Natural killer cell (primary cell): ENCODE results near the gene CDHR3. TPM values are rescaled to one million over a fixed set of nuclear protein-coding genes. Genes with fewer than 3 reads are reported as not detected.
A peak's percentile ranks its signal among the peaks of the same experiment; 100 is the strongest.

Experiments
- ATAC-seq, 3 donors: fragments of 150-1000 bp in 2 of 3; fragments of 200-7000 bp in 1 of 3; cut with Tn5 transposase; 1 replicate in 1 of 3; 2 replicates in 2 of 3; pipeline ENCODE4 v1.10.0; 2021; ENCODE audit warnings: mild to moderate bottlenecking in 2 of 3, moderate library complexity in 2 of 3
- DNase-seq, 2 donors: peaks; one replicate each; pipeline versions ENCODE4 v3.0.0 to v3.0.0-alpha.2; 2013 to 2021; ENCODE audit warnings: mixed read lengths in 1 of 2
- H3K27ac ChIP-seq: one replicate; pipeline ENCODE4 v1.5.1; 2013; ENCODE audit warnings: mild to moderate bottlenecking, low read length
- H3K27me3 ChIP-seq: one replicate; pipeline ENCODE4 v1.6.1; 2013; ENCODE audit warnings: low read length; ENCODE audit not compliant: control insufficient read depth, insufficient read depth
- H3K36me3 ChIP-seq: one replicate; pipeline ENCODE4 v1.6.1; 2013; ENCODE audit warnings: low read length; ENCODE audit not compliant: control insufficient read depth, insufficient read depth
- H3K4me1 ChIP-seq: one replicate; pipeline ENCODE4 v1.6.1; 2013; ENCODE audit warnings: low read length; ENCODE audit not compliant: control insufficient read depth, insufficient read depth
- H3K4me3 ChIP-seq: one replicate; pipeline ENCODE4 v1.5.1; 2013; ENCODE audit warnings: low read length
- H3K9me3 ChIP-seq: one replicate; pipeline ENCODE4 v1.6.1; 2013; ENCODE audit warnings: low read length; ENCODE audit not compliant: control insufficient read depth, insufficient read depth
- H3K27ac Mint-ChIP-seq, 2 donors: one replicate each; pipeline ENCODE4 v1.8.0; 2022; ENCODE audit warnings: mild to moderate bottlenecking in 2 of 2, mixed read lengths in 2 of 2, moderate library complexity in 1 of 2
- H3K27me3 Mint-ChIP-seq, 2 donors: one replicate each; pipeline ENCODE4 v1.8.0; 2022; ENCODE audit warnings: low read depth in 2 of 2, mixed read lengths in 2 of 2
- H3K36me3 Mint-ChIP-seq: one replicate; pipeline ENCODE4 v1.8.0; 2022; ENCODE audit warnings: mixed read lengths
- H3K4me1 Mint-ChIP-seq, 2 donors: one replicate each; pipeline ENCODE4 v1.8.0; 2022; ENCODE audit warnings: mixed read lengths in 2 of 2
- H3K4me3 Mint-ChIP-seq: one replicate; pipeline ENCODE4 v1.8.0; 2022; ENCODE audit warnings: mild to moderate bottlenecking, moderate library complexity, mixed read lengths
- H3K9me3 Mint-ChIP-seq, 2 donors: one replicate each; pipeline ENCODE4 v1.8.0; 2022; ENCODE audit warnings: mixed read lengths in 2 of 2
- CTCF ChIP-seq: fragments of 200-600 bp; IDR thresholded peaks from one replicate; pipeline ENCODE4 v1.8.0; 2022; ENCODE audit warnings: antibody characterized with exemption
- WGBS: methylation state at CpG from one replicate; pipeline ENCODE4 v1.1.7; 2013; ENCODE audit warnings: missing lambda C conversion rate; ENCODE audit not compliant: insufficient coverage; 5-methylcytosine and 5-hydroxymethylcytosine counted together
- intact Hi-C: fragments of 100-400 bp; cut with micrococcal nuclease; formaldehyde crosslinking; loops from one replicate; pipeline ENCODE4 v1.14.2; 2022
- total RNA-seq, 4 donors: library from RNA; stranded (reverse); fragments of 120-200 nt in 1 of 4; gene quantifications; one replicate each; pipeline versions ENCODE4 v1.2.3 to v1.2.4, GENCODE V29; 2013 to 2022

Gene CDHR3
- total RNA-seq, 3 donors from 2014 or later (not counting 1 experiment from before 2014, with no cell fraction given): 9.2 to 12.4 (median 10.2) TPM

DNA sequence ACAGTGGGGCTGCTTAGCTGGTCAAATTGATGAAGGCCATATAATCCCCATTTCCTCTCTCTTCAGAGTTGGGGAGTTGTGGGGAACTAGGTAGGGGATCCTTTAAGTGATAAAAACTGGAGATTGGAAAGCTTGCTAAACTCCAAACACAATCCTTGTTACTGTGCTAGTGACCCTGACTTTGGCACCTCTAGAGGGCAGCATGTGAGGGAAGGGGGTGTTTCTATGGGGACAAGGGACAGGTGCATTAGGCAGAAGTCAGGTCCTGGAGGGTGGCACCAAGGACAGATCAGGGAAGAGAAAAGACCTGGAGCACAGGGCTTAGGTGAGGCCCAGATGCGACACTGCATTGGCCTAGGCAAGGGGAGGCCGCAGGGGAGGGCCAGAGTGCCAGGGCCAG lies 66.9 kb downstream of the CDHR3 start:
- peaks cover 8% of the 10 kb centered on the region for H3K36me3 Mint-ChIP-seq
- Histone ChIP-seq H3K4me3 (no peak overlapping the region), H3K4me1 (no peaks in the 10 kb centered on the region), H3K27ac (no peak overlapping the region), H3K36me3 (no peaks in the 10 kb centered on the region), H3K27me3 (peaks cover 12% of the 10 kb centered on the region), H3K9me3 (no peaks in the 10 kb centered on the region)
- 93% methylated on average over 2 of the region's 2 CpGs for WGBS
- ATAC-seq: no peak
- H3K4me3 Mint-ChIP-seq: no peak overlapping the region
- DNase-seq: no peak
- H3K27me3 Mint-ChIP-seq: peaks cover 50 to 73% of the 10 kb centered on the region in 2 donors
- intact Hi-C loops: no loop called here
- TF ChIP-seq CTCF: no peak
- H3K27ac Mint-ChIP-seq: no peak overlapping the region
- H3K9me3 Mint-ChIP-seq: no peaks in the 10 kb centered on the region
- H3K4me1 Mint-ChIP-seq: no peaks in the 10 kb centered on the region

DNA sequence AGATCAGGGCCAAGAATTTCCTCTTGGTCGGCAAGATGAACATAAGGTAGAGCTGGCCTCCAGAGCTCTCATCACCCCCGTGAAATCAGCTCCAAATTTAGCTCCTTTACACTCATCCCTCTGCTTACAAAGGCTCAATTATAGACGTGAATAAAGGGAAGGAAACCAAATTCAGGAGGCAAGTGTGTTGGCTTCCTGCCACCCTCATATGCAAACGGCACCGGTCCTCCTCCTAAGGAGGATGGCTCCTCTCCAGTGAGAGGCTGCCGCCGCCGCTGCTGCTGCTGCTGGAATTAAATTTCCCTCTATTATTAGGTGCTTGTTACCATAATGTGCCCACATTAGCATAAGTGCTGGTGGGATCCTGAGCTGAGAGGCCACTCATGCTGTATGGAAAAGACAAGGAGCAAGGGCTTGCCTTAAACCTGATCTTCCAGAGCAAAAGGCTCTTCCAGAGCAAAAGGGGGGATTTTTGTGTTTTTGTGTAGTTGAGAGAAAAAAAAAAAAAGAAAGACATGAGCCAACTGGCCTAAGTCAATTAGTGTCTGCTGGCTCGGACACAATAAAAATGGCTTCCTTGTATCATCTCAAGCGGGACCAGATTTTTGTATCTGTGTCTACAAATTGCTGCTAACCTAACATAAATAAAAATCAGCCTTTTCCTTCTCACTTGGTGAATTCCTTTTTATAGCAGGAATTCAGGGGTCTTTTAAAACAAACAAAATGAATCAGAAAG lies 68.4 kb downstream of the CDHR3 start:
- no peaks in the 10 kb centered on the region for H3K4me1 Mint-ChIP-seq
- H3K36me3 Mint-ChIP-seq: peaks cover 8% of the 10 kb centered on the region
- Histone ChIP-seq H3K4me3 (no peak overlapping the region), H3K36me3 (no peaks in the 10 kb centered on the region), H3K9me3 (no peaks in the 10 kb centered on the region), H3K27ac (no peak overlapping the region), H3K4me1 (no peaks in the 10 kb centered on the region), H3K27me3 (peaks cover 9% of the 10 kb centered on the region)
- intact Hi-C loops: no loop called here
- DNase-seq (peak in 1 of 2 donors; percentile 48), ATAC-seq (no peak)
- no peak for TF ChIP-seq CTCF
- no peak overlapping the region for H3K4me3 Mint-ChIP-seq
- H3K27ac Mint-ChIP-seq: no peak overlapping the region
- no peaks in the 10 kb centered on the region for H3K9me3 Mint-ChIP-seq
- H3K27me3 Mint-ChIP-seq: peaks cover 39 to 58% of the 10 kb centered on the region in 2 donors
- 25% methylated on average over 9 of the region's 10 CpGs for WGBS

DNA sequence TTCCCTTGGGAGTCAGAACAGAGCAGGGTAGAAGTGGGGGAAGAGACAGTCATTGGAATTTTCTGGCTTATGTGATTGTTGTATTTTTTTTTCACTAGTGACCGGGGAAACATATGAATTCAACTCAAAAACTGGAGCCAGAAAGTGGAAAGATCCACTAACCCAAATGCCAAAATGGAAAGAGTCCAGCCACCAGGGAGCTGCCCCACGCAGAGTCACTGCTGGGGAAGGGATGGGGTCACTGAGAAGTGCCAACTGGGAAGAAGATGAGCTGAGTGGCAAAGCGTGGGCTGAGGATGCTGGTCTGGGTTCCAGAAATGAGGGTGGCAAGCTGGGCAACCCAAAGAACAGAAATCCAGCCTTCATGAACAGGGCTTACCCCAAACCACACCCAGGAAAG lies 69.2 kb downstream of the CDHR3 start:
- H3K4me1 Mint-ChIP-seq: no peaks in the 10 kb centered on the region
- no peak overlapping the region for H3K4me3 ChIP-seq
- no peak for TF ChIP-seq CTCF
- no peaks in the 10 kb centered on the region for H3K4me1 ChIP-seq
- ATAC-seq: no peak
- no peaks in the 10 kb centered on the region for H3K9me3 ChIP-seq
- no peaks in the 10 kb centered on the region for H3K9me3 Mint-ChIP-seq
- H3K27ac Mint-ChIP-seq: no peak overlapping the region
- H3K36me3 Mint-ChIP-seq: peaks cover 8% of the 10 kb centered on the region
- H3K27me3 Mint-ChIP-seq: peaks cover 36 to 53% of the 10 kb centered on the region in 2 donors
- H3K27ac ChIP-seq: no peak overlapping the region
- H3K36me3 ChIP-seq: no peaks in the 10 kb centered on the region
- H3K4me3 Mint-ChIP-seq: no peak overlapping the region
- peaks cover 6% of the 10 kb centered on the region for H3K27me3 ChIP-seq
- DNase-seq: no peak
- WGBS: 87% methylated on average over 3 of the region's 3 CpGs
- intact Hi-C loops: no loop called here

DNA sequence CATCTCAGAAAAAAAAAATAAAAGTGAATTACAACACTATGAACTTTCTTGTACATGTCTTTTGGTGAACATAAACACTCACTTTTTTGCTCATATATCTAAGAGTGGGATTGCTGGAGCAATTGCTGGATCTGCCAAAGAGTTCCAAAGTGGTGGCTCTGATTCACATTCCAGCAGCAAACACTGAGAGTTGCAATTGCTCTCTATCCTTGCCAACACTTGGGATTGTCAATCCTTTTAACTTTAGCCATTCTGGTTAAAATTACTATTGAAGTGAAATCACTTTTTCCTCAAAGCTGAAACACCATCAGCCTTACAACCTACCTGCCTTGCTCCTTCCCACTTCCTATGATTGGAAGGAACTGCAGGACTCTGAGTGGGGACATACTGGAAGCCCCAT lies 70.7 kb downstream of the CDHR3 start:
- Histone ChIP-seq H3K27ac (no peak overlapping the region), H3K36me3 (no peaks in the 10 kb centered on the region), H3K27me3 (peaks cover 3% of the 10 kb centered on the region), H3K9me3 (no peaks in the 10 kb centered on the region), H3K4me3 (no peak overlapping the region), H3K4me1 (no peaks in the 10 kb centered on the region)
- peaks cover 8% of the 10 kb centered on the region for H3K36me3 Mint-ChIP-seq
- no peak overlapping the region for H3K27ac Mint-ChIP-seq
- no peak for DNase-seq
- intact Hi-C loops: no loop called here
- H3K9me3 Mint-ChIP-seq: no peaks in the 10 kb centered on the region
- peaks cover 28 to 49% of the 10 kb centered on the region in 2 donors for H3K27me3 Mint-ChIP-seq
- ATAC-seq: no peak
- no peak overlapping the region for H3K4me3 Mint-ChIP-seq
- no peak for TF ChIP-seq CTCF
- no peaks in the 10 kb centered on the region for H3K4me1 Mint-ChIP-seq
